Endothelial cell of umbilical vein (primary cell): ENCODE measurements around the gene HSPA2.

Experiments
- MYC ChIP-seq: IDR thresholded peaks from one replicate; pipeline ENCODE4 v1.6.1; 2011; ENCODE audit warnings: mild to moderate bottlenecking, low read depth, low read length
- TF ChIP-seq, protein P1 (sequence below), 2 donors: IDR thresholded peaks; 1 replicate in 1 of 2; 2 replicates in 1 of 2; pipeline ENCODE4 v1.5.1; 2011; ENCODE audit warnings: low read length in 2 of 2, mild to moderate bottlenecking in 2 of 2, moderate library complexity in 2 of 2, control low read depth in 1 of 2, inconsistent platforms in 1 of 2, low read depth in 1 of 2; ENCODE audit not compliant: insufficient read depth in 1 of 2; ENCODE audit errors: extremely low read depth in 1 of 2

DNA sequence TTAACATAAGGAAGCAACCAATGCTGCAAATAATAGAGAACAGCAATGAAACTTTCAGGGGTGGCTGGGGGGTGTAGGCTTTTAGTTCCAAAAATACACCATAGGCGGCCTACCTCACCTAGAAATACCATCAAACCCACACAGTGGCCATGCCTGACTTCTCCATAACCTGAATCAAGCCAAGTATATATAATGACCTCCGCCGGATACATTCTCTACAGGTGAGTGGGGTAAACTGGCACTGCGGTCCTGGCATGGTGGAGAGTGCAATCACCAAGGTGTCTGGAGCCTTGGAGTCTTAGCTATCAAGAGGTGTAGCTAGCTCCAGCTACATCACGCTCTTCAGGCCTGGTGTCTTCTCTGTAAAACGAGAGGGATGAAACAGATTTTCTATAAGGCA, 38.1 kb upstream of the HSPA2 start:
- TF ChIP-seq, protein P1, sequence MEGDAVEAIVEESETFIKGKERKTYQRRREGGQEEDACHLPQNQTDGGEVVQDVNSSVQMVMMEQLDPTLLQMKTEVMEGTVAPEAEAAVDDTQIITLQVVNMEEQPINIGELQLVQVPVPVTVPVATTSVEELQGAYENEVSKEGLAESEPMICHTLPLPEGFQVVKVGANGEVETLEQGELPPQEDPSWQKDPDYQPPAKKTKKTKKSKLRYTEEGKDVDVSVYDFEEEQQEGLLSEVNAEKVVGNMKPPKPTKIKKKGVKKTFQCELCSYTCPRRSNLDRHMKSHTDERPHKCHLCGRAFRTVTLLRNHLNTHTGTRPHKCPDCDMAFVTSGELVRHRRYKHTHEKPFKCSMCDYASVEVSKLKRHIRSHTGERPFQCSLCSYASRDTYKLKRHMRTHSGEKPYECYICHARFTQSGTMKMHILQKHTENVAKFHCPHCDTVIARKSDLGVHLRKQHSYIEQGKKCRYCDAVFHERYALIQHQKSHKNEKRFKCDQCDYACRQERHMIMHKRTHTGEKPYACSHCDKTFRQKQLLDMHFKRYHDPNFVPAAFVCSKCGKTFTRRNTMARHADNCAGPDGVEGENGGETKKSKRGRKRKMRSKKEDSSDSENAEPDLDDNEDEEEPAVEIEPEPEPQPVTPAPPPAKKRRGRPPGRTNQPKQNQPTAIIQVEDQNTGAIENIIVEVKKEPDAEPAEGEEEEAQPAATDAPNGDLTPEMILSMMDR (IDR thresholded peaks at IDR 0.05; ENCODE audit: extremely low read depth in 1 of 2, insufficient read depth in 1 of 2, low read depth in 1 of 2, low read length in 2 of 2): no peak
- TF ChIP-seq MYC: no peak
